OCI-LY7 (cell line): ENCODE results near the gene CCL22. TPM values are rescaled to one million over a fixed set of nuclear protein-coding genes. Genes with fewer than 3 reads are reported as not detected.

Experiments
- BruUV-seq: library from RNA; stranded (reverse); fragments of 400-500 nt; replicated peaks from 2 replicates; lab custom pipeline; 2021; lab: Mats Ljungman, UMichigan
- CTCF ChIA-PET: fragments of 300-600 bp; sonication (Branson Sonifier 250); formaldehyde crosslinking; loops from one replicate; lab custom pipeline; 2022; ENCODE audit warnings: antibody characterized with exemption; ENCODE audit not compliant: unreplicated experiment; lab: Charles Lee
- POLR2A ChIA-PET: fragments of 300-600 bp; sonication (Branson Sonifier 250); formaldehyde crosslinking; loops from one replicate; lab custom pipeline; 2022; ENCODE audit warnings: antibody characterized with exemption; lab: Charles Lee
- DNase-seq: peaks from one replicate; pipeline ENCODE4 v3.0.0-alpha.2; 2015; ENCODE audit warnings: low spot score
- H2AFZ ChIP-seq: fragments of 200-600 bp; sonication (generic), shearing (Covaris generic); 2 replicates; pipeline ENCODE4 v1.6.1; 2014; ENCODE audit warnings: mild to moderate bottlenecking, antibody characterized with exemption, low read length, moderate library complexity
- H3K27ac ChIP-seq: fragments of 200-600 bp; sonication (generic); 2 replicates; pipeline ENCODE4 v1.5.1; 2014; ENCODE audit warnings: mixed run types, low read depth, mild to moderate bottlenecking, moderate library complexity, low read length, inconsistent platforms; ENCODE audit not compliant: poor library complexity, severe bottlenecking
- H3K36me3 ChIP-seq: fragments of 200-600 bp; sonication (generic); 2 replicates; pipeline ENCODE4 v1.6.1; 2014; ENCODE audit warnings: mild to moderate bottlenecking, antibody characterized with exemption, low read length, moderate library complexity, mixed read lengths; ENCODE audit not compliant: insufficient read depth
- H3K4me1 ChIP-seq: fragments of 200-600 bp; sonication (generic); 2 replicates; pipeline ENCODE4 v1.5.1; 2014; ENCODE audit warnings: mild to moderate bottlenecking, low read length; ENCODE audit not compliant: insufficient read depth, poor library complexity, severe bottlenecking
- H3K4me2 ChIP-seq: fragments of 200-600 bp; sonication (generic); 2 replicates; pipeline ENCODE4 v1.6.1; 2014; ENCODE audit warnings: mild to moderate bottlenecking, low read length
- H3K4me3 ChIP-seq: fragments of 200-600 bp; sonication (generic); 2 replicates; pipeline ENCODE4 v1.5.1; 2014; ENCODE audit warnings: mild to moderate bottlenecking, low read depth, low read length; ENCODE audit not compliant: poor library complexity, severe bottlenecking
- H3K79me2 ChIP-seq: fragments of 200-600 bp; sonication (generic); 2 replicates; pipeline ENCODE4 v1.6.1; 2016; ENCODE audit warnings: low read depth, mild to moderate bottlenecking, low read length, moderate library complexity, mixed read lengths; ENCODE audit not compliant: insufficient read depth
- H3K9me2 ChIP-seq: fragments of 200-600 bp; sonication (generic); 2 replicates; pipeline ENCODE4 v1.6.1; 2016; ENCODE audit warnings: mild to moderate bottlenecking, low read length, mixed read lengths; ENCODE audit not compliant: insufficient read depth
- H3K9me3 ChIP-seq: fragments of 200-600 bp; sonication (generic); 2 replicates; pipeline ENCODE4 v1.6.1; 2014; ENCODE audit warnings: mild to moderate bottlenecking, mixed run types, low read length, mixed read lengths
- H4K20me1 ChIP-seq: fragments of 200-600 bp; sonication (generic); 2 replicates; pipeline ENCODE4 v1.6.1; 2014; ENCODE audit warnings: mild to moderate bottlenecking, antibody characterized with exemption, low read length, moderate library complexity, mixed read lengths; ENCODE audit not compliant: insufficient read depth
- EZH2phosphoT487 ChIP-seq: fragments of 200-600 bp; sonication (generic); IDR thresholded peaks from 2 replicates; pipeline ENCODE4 v1.6.1; 2018; ENCODE audit warnings: low read depth, borderline replicate concordance, mild to moderate bottlenecking, mixed run types, antibody characterized with exemption, low read length, moderate library complexity, mixed read lengths
- intact Hi-C: fragments of 100-400 bp; cut with micrococcal nuclease; formaldehyde crosslinking; loops from one replicate; pipeline ENCODE4 v1.10.0; 2022; ENCODE audit not compliant: unreplicated experiment
- total RNA-seq, 2 experiments: library from RNA; depleted of rRNA in 1 of 2; stranded (reverse); fragments of >200 nt in 1 of 2; shearing (Covaris generic) in 1 of 2; gene quantifications; 2 replicates each; pipeline ENCODE4 v1.2.3, GENCODE V29; 2014 to 2022
- TF ChIP-seq, protein P1 (sequence below): fragments of 200-600 bp; sonication (generic); conservative IDR thresholded peaks from 2 replicates; pipeline ENCODE4 v1.5.1; 2014; ENCODE audit warnings: mild to moderate bottlenecking, antibody characterized with exemption, low read length, moderate library complexity, mixed read lengths

The CCL22 gene
- total RNA-seq, 2 experiments from 2014 or later: not detected

DNA sequence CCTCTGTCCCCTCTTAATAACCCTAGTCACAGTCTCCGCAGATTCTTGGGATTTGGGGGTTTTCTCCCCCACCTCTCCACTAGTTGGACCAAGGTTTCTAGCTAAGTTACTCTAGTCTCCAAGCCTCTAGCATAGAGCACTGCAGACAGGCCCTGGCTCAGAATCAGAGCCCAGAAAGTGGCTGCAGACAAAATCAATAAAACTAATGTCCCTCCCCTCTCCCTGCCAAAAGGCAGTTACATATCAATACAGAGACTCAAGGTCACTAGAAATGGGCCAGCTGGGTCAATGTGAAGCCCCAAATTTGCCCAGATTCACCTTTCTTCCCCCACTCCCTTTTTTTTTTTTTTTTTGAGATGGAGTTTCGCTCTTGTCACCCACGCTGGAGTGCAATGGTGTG is 5.6 kb downstream of the CCL22 start:
- no peak for TF ChIP-seq EZH2phosphoT487
- TF ChIP-seq, protein P1, sequence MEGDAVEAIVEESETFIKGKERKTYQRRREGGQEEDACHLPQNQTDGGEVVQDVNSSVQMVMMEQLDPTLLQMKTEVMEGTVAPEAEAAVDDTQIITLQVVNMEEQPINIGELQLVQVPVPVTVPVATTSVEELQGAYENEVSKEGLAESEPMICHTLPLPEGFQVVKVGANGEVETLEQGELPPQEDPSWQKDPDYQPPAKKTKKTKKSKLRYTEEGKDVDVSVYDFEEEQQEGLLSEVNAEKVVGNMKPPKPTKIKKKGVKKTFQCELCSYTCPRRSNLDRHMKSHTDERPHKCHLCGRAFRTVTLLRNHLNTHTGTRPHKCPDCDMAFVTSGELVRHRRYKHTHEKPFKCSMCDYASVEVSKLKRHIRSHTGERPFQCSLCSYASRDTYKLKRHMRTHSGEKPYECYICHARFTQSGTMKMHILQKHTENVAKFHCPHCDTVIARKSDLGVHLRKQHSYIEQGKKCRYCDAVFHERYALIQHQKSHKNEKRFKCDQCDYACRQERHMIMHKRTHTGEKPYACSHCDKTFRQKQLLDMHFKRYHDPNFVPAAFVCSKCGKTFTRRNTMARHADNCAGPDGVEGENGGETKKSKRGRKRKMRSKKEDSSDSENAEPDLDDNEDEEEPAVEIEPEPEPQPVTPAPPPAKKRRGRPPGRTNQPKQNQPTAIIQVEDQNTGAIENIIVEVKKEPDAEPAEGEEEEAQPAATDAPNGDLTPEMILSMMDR: no peak
- ChIA-PET POLR2A (no interaction called here), CTCF (no interaction called here)
- no peaks in the 10 kb centered on the region for H3K36me3 ChIP-seq
- BruUV-seq: no TSS peak
- H3K9me3 ChIP-seq: no peaks in the 10 kb centered on the region
- H3K9me2 ChIP-seq: no peaks in the 10 kb centered on the region
- no peaks in the 10 kb centered on the region for H3K4me1 ChIP-seq
- no peaks in the 10 kb centered on the region for H3K79me2 ChIP-seq
- H3K4me2 ChIP-seq: no peak overlapping the region
- no peak overlapping the region for H2AFZ ChIP-seq
- H4K20me1 ChIP-seq: no peaks in the 10 kb centered on the region
- no peak for DNase-seq
- intact Hi-C loops: no loop called here
- H3K4me3 ChIP-seq: no peak overlapping the region
- H3K27ac ChIP-seq: no peak overlapping the region

DNA sequence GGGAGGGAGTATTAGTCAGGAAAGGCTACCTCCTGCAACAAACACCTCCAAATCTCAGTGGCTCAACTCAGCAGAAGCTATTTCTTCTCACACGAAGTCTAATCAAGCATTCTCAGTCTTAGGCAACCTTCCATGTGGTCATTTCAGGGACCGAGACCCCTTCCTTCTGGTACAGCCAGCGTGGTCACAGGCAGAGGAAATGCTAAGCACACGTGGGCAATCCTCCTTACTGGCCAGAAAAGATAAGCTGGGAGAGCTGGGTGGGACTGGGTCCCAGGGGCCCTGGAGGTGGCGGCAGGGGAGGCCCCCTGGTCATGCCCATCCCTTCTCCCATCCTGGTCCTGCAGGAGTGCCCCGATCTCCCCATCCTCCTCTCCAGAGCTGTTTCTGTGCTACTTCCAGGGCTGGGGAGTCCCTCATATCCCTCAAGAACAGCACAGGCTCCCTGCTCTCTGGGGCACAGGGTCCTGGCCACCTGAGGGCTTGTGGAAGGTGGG is 8.0 kb downstream of the CCL22 start:
- no peak overlapping the region for H3K4me3 ChIP-seq
- H2AFZ ChIP-seq: no peak overlapping the region
- H3K4me1 ChIP-seq: no peaks in the 10 kb centered on the region
- TF ChIP-seq, protein P1: no peak
- no peak for TF ChIP-seq EZH2phosphoT487
- BruUV-seq: no TSS peak
- H4K20me1 ChIP-seq: no peaks in the 10 kb centered on the region
- intact Hi-C loops: no loop called here
- H3K79me2 ChIP-seq: no peaks in the 10 kb centered on the region
- CTCF ChIA-PET: no interaction called here
- DNase-seq: no peak
- no peak overlapping the region for H3K4me2 ChIP-seq
- no peaks in the 10 kb centered on the region for H3K9me3 ChIP-seq
- H3K36me3 ChIP-seq: no peaks in the 10 kb centered on the region
- no peaks in the 10 kb centered on the region for H3K9me2 ChIP-seq
- H3K27ac ChIP-seq: no peak overlapping the region
- POLR2A ChIA-PET: no interaction called here

- ChIA-PET CTCF (no interaction called here), POLR2A (interaction anchor here (0.6 kb wide), 1 partner anchor 37 kb away, joined by 3 read pairs; no protein-coding TSS in a partner anchor)
- DNase-seq: no peak
- Histone ChIP-seq H3K79me2 (no peaks in the 10 kb centered on the region), H3K27ac (no peak overlapping the region), H3K4me2 (no peak overlapping the region), H4K20me1 (no peaks in the 10 kb centered on the region), H3K9me3 (no peaks in the 10 kb centered on the region), H3K4me1 (no peaks in the 10 kb centered on the region), H3K36me3 (no peaks in the 10 kb centered on the region), H2AFZ (no peak overlapping the region), H3K9me2 (no peaks in the 10 kb centered on the region), H3K4me3 (no peak overlapping the region)
- intact Hi-C loops: no loop called here
- BruUV-seq: no TSS peak
- TF ChIP-seq, protein P1: no peak
- TF ChIP-seq EZH2phosphoT487: no peak
Measured at GRCh38 chr16:57367116-57367752, 8.7 kb downstream of the CCL22 start.
